GM19023 (cell line): ENCODE data around the gene GABRR2.
"Not testable (repeated sequence)": the region's sequence is repeated elsewhere in the genome, so short reads cannot be mapped to it uniquely, and the experiment has no call there.

Source experiments
- ATAC-seq: cut with Tn5 transposase; IDR thresholded peaks from one replicate; pipeline ENCODE4 v1.9.1; 2021; ENCODE audit warnings: mild to moderate bottlenecking, moderate library complexity; ENCODE audit not compliant: unreplicated experiment

Gene GABRR2

DNA sequence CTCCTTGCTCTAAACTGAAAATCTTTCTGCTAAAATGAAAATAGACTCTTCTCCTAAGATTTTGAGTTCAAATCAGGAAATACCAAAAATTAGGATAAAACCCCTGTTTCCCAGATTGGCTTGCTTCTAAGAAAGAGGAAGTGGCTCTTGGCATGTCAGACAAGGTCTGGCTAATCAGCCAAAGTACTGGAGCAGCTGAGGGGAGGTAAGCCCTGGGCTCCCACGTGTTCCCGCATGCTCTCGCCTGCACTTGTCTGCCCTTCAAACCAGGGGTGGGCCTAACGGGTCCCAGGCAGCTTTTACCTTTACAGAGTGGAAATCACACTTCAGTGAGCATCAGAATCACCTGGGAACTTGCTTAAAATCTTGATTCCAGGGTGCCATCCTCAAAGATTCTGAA is 54.8 kb downstream of the GABRR2 start:
- ATAC-seq = no peak

- no peak for ATAC-seq
These were observed 56.2 kb downstream of the GABRR2 start for GRCh38 chr6:89258912-89259311.

GRCh38 chr6:89257781-89258180 is 57.3 kb downstream of the GABRR2 start:
- no peak for ATAC-seq

DNA sequence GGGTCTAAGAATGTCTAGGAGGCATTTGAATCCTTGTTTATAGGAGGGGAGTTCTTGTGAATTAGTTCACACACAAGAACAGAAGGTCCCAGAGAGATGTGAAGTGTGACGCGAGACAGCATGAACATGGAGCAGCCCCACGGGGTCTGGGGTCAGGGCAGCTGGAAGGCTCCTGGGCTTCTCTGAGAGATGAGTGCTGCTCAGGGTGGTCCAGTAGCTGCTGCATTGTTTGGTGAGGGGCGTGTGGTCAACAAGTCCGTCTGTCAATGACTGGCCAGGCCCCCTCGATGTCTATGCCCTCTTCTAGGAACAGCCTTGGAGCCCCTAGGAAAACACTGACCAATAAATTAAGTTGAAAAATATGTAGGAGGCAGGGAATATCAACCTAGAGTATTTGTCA is 57.8 kb downstream of the GABRR2 start:
- ATAC-seq = no peak

DNA sequence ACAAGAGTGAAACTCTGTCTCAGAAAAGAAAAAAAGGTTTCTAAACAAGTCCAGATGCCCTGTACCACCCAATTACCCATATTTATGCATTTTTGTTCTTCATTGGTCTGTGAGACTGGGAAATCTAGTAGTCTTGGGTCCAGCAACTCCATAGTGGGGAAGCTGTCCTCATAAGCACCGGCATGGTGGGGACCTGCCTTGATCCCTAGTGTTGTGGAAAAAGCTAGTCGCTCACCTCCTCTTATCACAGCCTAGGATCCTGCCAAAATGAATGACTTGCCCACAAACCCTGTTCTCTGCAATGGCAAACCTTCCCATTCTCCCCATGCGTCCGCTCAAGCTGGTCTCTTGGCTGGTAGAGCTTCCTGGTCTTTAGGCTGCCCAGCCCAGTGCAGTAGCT is 59.7 kb downstream of the GABRR2 start:
- no peak for ATAC-seq

DNA sequence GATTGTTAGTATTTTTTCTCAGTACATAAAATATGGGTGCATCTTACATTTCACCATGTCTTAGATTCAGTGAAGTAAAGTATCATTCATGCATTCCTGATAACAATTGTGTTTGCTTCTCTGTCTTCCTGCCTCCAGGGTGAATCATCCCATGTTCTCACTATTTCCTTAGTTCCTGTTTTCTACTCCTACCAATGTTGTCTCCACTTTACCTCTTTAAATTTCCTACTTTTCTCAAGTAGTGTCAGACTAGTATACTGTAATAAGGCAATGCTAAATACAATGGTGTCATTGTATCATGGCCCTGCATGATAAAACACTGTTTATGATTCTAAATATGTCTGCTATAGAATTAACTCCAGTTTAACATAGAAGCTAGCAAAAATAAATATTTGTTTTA is 60.5 kb downstream of the GABRR2 start:
- ATAC-seq = no peak

GRCh38 chr6:89252907-89253306 is 62.2 kb downstream of the GABRR2 start:
- ATAC-seq = no peak

GRCh38 chr6:89251976-89252375 is 63.1 kb downstream of the GABRR2 start:
- no peak for ATAC-seq

GRCh38 chr6:89251170-89251569 is 63.9 kb downstream of the GABRR2 start:
- no peak for ATAC-seq

DNA sequence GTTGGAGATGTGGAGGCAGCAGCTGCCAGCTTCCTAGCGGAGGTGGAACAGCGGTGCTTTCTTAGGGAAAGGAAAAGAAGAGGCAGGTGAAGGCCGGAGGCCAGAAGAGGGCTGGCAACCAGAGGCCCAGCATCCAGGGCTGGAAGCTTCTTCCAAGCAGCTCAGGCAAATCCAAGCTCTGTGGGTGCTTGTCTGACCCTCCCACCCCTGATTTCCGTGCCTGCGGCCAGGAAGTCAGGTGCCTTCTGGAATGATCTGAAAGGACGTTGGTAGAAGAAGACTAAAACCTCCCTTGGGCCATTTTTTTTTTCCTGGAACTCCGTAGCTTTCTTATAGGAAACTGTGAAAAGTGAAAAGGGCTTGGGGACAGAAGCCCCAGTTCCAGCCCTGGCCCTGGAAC is 64.9 kb downstream of the GABRR2 start:
- ATAC-seq = no peak

DNA sequence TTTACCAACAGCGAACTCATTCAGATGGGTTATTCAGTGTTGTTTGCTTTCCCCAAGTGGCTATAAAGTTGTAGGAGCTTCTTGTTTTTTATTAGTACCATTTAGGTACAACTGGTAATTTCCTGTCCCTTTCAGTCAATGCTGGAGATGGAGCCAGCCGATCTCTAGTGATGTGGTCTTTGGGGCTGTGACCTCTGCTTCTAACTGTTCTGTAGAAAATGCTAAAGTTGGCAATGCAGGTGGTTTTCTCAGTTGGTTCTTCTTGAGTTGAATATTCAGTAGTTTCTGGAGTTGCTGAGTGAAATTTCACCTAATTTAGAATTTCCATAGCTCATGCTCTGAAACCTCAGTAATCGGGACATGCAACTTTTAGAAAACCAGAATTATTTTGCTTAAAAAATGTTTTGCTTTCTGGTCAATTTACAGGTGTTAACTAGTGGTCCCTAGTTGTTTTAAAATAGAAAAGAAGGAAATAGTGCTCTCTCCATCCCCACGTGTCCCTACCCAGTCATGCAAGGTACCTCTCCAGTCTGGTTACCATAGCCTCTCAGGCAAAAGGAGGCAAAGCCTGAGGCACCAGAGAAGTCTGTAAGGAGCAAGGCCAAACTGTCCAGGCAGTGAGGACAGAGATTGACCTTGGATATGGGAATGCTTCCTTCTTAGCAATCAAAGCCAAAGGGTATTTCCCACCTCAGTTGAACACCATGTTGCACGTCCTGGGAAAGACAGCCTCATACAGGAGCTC is 70.7 kb downstream of the GABRR2 start:
- ATAC-seq = peak; percentile 49

DNA sequence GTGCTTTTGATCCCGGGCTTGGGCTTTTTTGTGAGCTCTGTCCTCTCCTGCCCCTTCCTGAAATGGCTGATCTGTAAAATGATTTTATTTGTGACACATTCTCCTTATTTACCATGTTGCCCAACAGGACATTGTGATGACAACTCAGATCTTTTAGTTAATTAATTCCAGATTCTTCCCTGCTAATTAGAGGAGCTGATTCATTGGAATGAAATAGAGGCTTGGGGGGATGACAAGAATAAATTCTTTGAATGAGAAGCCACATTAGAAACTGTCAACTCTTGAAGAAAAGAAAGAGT is 71.8 kb downstream of the GABRR2 start:
- no peak for ATAC-seq

DNA sequence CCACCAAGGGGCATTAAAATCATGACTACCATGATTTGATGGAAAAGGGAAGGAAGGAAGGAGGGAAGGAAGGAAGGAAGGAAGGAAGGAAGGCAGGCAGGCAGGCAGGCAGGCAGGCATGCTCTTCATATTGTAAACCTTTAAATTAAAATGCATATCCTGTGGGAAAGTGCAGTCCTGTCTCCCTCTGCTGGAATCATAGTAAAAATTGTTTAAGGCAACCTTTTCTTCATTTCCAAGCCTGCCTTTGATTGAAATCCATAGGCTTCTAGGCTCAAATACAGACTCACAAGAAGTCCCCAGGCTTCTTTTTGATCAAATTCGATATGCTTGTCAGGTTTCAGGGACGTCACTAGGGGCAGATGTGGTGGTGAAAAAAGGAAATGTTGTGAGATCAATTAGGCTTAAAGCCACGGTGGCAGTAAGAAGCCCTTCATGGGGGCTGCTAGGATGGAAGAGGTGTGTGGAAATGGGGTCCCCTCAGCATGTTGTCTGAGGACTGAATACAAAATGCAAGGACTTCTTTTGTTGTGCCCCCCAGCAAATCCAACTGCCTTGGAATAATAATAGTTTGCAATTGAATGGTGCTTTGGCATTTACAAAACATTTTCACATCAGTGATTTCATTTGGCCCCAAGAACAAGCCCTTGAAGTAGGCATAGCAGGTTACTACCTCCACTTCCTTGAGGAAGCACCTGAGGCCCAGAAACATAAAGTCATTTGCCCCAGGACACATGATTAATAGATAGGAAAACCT is 72.3 kb downstream of the GABRR2 start:
- ATAC-seq = no peak

DNA sequence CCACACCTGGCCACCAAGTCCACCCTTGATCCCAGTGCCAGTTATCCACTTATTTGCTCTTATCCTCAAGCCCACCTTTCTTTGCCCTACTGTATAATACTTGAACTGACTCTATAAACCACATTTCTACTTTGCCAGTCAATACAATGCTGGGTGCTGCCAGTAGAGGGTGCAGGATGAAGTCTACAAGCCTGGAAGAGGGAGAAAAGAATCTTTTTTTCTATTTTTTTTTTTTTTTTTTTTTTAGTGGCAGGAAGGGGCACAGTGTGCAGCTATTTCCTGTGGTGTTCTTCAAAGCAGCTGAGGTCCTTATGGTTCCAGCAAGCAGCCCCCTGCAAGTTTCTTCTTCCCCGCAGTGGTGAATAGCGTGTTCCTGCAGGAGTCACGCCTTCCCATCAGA is 75.8 kb downstream of the GABRR2 start:
- ATAC-seq = no peak

GRCh38 chr6:89237158-89237557 is 77.9 kb downstream of the GABRR2 start:
- no peak for ATAC-seq

DNA sequence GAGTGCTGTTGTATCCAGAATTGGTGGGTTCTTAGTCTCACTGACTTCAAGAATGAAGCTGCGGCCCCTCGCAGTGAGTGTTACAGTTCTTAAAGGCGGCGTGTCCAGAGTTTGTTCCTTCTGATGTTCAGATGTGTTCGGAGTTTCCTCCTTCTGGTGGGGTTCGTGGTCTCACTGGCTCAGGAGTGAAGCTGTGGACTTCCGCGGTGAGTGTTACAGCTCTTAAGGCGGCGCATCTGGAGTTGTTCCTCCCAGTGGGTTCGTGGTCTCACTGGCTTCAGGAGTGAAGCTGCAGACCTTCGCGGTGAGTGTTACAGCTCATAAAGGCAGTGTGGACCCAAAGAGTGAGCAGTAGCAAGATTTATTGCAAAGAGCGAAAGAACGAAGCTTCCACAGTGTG is 81.5 kb downstream of the GABRR2 start:
- ATAC-seq = not testable (repeated sequence)

DNA sequence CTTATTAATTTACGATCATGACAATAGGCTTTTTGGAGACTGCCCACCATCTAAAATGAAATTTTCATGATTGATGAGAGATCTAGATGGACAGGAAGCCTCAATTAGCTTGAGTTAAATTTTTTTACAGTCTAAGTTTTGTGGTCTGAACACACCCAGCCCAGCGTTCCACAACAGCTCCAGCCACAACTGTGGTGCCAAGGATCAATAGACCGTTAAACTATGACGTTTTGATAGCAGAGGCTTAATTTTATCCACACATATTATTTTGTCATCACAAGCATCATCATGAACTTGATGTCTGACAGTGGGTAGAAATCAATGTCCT is 92.4 kb downstream of the GABRR2 start:
- ATAC-seq = no peak

- no peak for ATAC-seq
These were observed 93.0 kb downstream of the GABRR2 start for GRCh38 chr6:89221971-89222711.

- ATAC-seq = no peak
These were observed 94.0 kb downstream of the GABRR2 start for GRCh38 chr6:89221129-89221528.

DNA sequence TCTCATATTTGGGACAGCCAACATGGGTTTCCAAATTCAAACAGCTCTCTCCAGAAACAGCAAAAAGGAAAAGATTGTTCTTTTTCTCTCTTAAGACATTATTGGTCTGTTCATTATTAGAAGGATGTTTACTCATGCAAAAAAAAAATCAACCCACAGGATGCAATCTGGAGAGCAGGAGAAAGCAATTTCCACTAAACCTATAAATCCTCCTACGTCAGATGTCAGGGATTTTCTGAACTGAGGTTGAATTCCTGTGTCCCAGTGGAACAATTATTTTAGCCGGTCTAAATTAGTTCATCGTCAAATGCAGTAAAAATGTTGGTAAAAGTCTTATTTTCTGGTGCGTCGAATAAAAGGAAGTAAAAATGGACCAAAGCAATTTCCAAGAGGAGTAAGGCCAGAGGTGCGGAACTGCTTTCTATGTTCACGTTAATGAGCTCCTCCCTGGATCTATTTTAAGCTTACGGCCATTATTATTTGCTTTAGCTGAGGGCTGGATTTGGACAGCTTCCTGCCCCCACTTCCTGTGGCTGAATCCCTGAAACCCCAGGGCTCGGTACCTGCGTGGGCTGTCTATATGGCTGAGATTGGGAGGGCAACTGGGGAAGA is 97.7 kb downstream of the GABRR2 start, which contains the start of gene GABRR1:
Gene GABRR1 (minus strand): TSS at position 60 of the 612 bp plus-strand sequence. CDS start 36 bp downstream, at position 24.
- no peak for ATAC-seq

- no peak for ATAC-seq
These were observed 98.7 kb downstream of the GABRR2 start for GRCh38 chr6:89216411-89216810.

DNA sequence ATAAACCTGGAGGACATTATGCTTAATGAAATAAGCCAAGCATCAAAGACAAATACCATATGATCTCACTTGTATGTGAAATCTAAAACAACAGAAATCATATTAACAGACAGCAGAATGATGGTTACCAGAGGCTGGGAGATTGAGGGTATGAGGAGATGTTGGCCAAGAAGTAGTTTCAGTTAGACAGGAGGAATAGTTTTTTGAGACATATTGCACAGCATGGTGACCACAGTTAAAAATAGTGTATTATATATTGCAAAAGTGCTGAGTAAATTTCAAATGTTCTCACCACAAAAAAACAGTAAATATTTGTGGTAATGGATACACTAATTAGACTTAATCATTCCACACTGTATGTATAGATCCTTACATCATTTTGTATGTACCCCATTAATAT is 99.7 kb downstream of the GABRR2 start:
- no peak for ATAC-seq
